H1 (cell line): Measurements from ENCODE around the gene UQCC3. TPM values are rescaled to one million over a fixed set of nuclear protein-coding genes. Genes with fewer than 3 reads are reported as not detected.

Source experiments
- CTCF ChIA-PET: fragments of 300-600 bp; sonication (Branson Sonifier 250); formaldehyde crosslinking; loops from one replicate; lab custom pipeline; 2021; ENCODE audit not compliant: partially characterized antibody; lab: Charles Lee
- POLR2A ChIA-PET: fragments of 300-600 bp; sonication (Branson Sonifier 250); formaldehyde crosslinking; loops from one replicate; lab custom pipeline; 2021; ENCODE audit warnings: inconsistent platforms; ENCODE audit not compliant: partially characterized antibody; lab: Charles Lee
- DNase-seq, 2 experiments: peaks; one replicate each; pipeline versions ENCODE4 v3.0.0 to v3.0.0-alpha.2; 2010 to 2022; ENCODE audit warnings: low spot score in 2 of 2, low read depth in 1 of 2, mixed read lengths in 1 of 2
- FAIRE-seq: peaks from 2 replicates; lab custom pipeline; 2011; peaks lifted over from hg19 to GRCh38; lab: Jason Lieb, UNC
- H2AFZ ChIP-seq: 2 replicates; pipeline ENCODE4 v1.8.1; 2012; ENCODE audit warnings: low read length, inconsistent platforms
- H2AK5ac ChIP-seq: 2 replicates; pipeline ENCODE4 v1.6.1; 2013; ENCODE audit warnings: low read depth, low read length
- H2BK120ac ChIP-seq: replicated peaks from 2 replicates; pipeline ENCODE3; 2013; ENCODE audit warnings: low read depth, low read length, inconsistent platforms
- H2BK12ac ChIP-seq: 2 replicates; pipeline ENCODE4 v1.6.1; 2013; ENCODE audit warnings: low read depth, low read length
- H2BK15ac ChIP-seq: 2 replicates; pipeline ENCODE4 v1.6.1; 2013; ENCODE audit warnings: low read length
- H2BK20ac ChIP-seq: 2 replicates; pipeline ENCODE4 v1.6.1; 2013; ENCODE audit warnings: low read length
- H2BK5ac ChIP-seq: 2 replicates; pipeline ENCODE4 v1.6.1; 2013; ENCODE audit warnings: low read depth, low read length
- H3K14ac ChIP-seq: 2 replicates; pipeline ENCODE4 v1.6.1; 2013; ENCODE audit warnings: inconsistent platforms; ENCODE audit not compliant: insufficient read length
- H3K18ac ChIP-seq: 2 replicates; pipeline ENCODE4 v1.6.1; 2013; ENCODE audit warnings: low read length; ENCODE audit errors: extremely low read depth
- H3K23ac ChIP-seq: 2 replicates; pipeline ENCODE4 v1.6.1; 2013; ENCODE audit warnings: inconsistent platforms; ENCODE audit not compliant: insufficient read length
- H3K23me2 ChIP-seq: 2 replicates; pipeline ENCODE4 v1.6.1; 2013; ENCODE audit warnings: low read depth, low read length
- H3K27ac ChIP-seq: 2 replicates; pipeline ENCODE4 v1.6.1; 2011; ENCODE audit warnings: low read depth, low read length, inconsistent platforms
- H3K27me3 ChIP-seq, 4 experiments: replicated peaks in 1 of 4; 1 replicate in 1 of 4; 2 replicates in 3 of 4; pipeline versions ENCODE4 v1.6.1 to v1.8.1; 2011 to 2013; ENCODE audit warnings: low read length in 3 of 4, mild to moderate bottlenecking in 3 of 4, inconsistent platforms in 2 of 4, mixed read lengths in 2 of 4, moderate library complexity in 1 of 4; ENCODE audit not compliant: control insufficient read depth in 3 of 4, insufficient read depth in 3 of 4; ENCODE audit errors: extremely low read depth in 1 of 4
- H3K36me3 ChIP-seq, 4 experiments: 2 replicates each; pipeline versions ENCODE4 v1.6.1 to v1.8.1; 2011 to 2013; ENCODE audit warnings: mild to moderate bottlenecking in 4 of 4, low read length in 3 of 4, moderate library complexity in 2 of 4, control low read depth in 1 of 4, inconsistent platforms in 1 of 4; ENCODE audit not compliant: insufficient read depth in 4 of 4, control insufficient read depth in 2 of 4
- H3K4ac ChIP-seq: replicated peaks from 2 replicates; pipeline ENCODE3; 2013; ENCODE audit warnings: low read length, low read depth, mixed read lengths, inconsistent platforms; ENCODE audit not compliant: insufficient read length
- H3K4me1 ChIP-seq, 4 experiments: replicated peaks in 1 of 4; 1 replicate in 1 of 4; 2 replicates in 3 of 4; pipeline versions ENCODE4 v1.6.1 to v1.8.1; 2011 to 2013; ENCODE audit warnings: low read length in 3 of 4, inconsistent platforms in 2 of 4, mixed read lengths in 1 of 4; ENCODE audit not compliant: insufficient read depth in 4 of 4, control insufficient read depth in 3 of 4
- H3K4me2 ChIP-seq, 2 experiments: 2 replicates each; pipeline versions ENCODE4 v1.6.1 to v1.8.1; 2011 to 2013; ENCODE audit warnings: low read depth in 2 of 2, low read length in 2 of 2, control low read depth in 1 of 2, inconsistent platforms in 1 of 2, mild to moderate bottlenecking in 1 of 2; ENCODE audit not compliant: insufficient read depth in 1 of 2
- H3K4me3 ChIP-seq, 4 experiments: fragments of 200-600, 300-600 bp in 1 of 4; sonication (generic), shearing (Covaris generic), sonication (Bioruptor Twin) in 1 of 4; 2 replicates each; pipeline versions ENCODE4 v1.5.1 to v1.8.1; 2011 to 2016; ENCODE audit warnings: low read length in 4 of 4, low read depth in 3 of 4, control low read depth in 2 of 4, inconsistent platforms in 2 of 4, mild to moderate bottlenecking in 2 of 4, mixed read lengths in 1 of 4, moderate library complexity in 1 of 4; ENCODE audit not compliant: insufficient read depth in 2 of 4; ENCODE audit errors: extremely low read depth in 1 of 4
- H3K56ac ChIP-seq: replicated peaks from 2 replicates; pipeline ENCODE3; 2013; ENCODE audit warnings: low read depth, mild to moderate bottlenecking, mixed read lengths, low read length, inconsistent platforms; ENCODE audit not compliant: insufficient read length
- H3K79me1 ChIP-seq: 2 replicates; pipeline ENCODE4 v1.6.1; 2013; ENCODE audit warnings: low read depth, low read length, control low read depth
- H3K79me2 ChIP-seq, 2 experiments: 2 replicates each; pipeline versions ENCODE4 v1.6.1 to v1.8.1; 2012 to 2013; ENCODE audit warnings: low read length in 2 of 2, mild to moderate bottlenecking in 2 of 2, inconsistent platforms in 1 of 2; ENCODE audit not compliant: insufficient read depth in 2 of 2, control insufficient read depth in 1 of 2
- H3K9ac ChIP-seq, 4 experiments: replicated peaks in 1 of 4; 1 replicate in 1 of 4; 2 replicates in 3 of 4; pipeline versions ENCODE4 v1.6.1 to v1.8.1; 2011 to 2013; ENCODE audit warnings: low read depth in 3 of 4, low read length in 3 of 4, control low read depth in 2 of 4, mild to moderate bottlenecking in 2 of 4, moderate library complexity in 2 of 4, inconsistent platforms in 1 of 4; ENCODE audit errors: extremely low read depth in 1 of 4
- H3K9me3 ChIP-seq, 2 experiments: 2 replicates each; pipeline versions ENCODE4 v1.6.1 to v1.8.1; 2012 to 2013; ENCODE audit warnings: mild to moderate bottlenecking in 2 of 2, moderate library complexity in 2 of 2, control low read depth in 1 of 2, inconsistent platforms in 1 of 2, low read depth in 1 of 2, low read length in 1 of 2, mixed read lengths in 1 of 2; ENCODE audit not compliant: insufficient read depth in 2 of 2
- H4K20me1 ChIP-seq, 2 experiments: replicated peaks in 1 of 2; 2 replicates each; pipeline versions ENCODE3 to v1.8.1; 2011 to 2013; ENCODE audit warnings: inconsistent platforms in 2 of 2, low read length in 2 of 2, mild to moderate bottlenecking in 1 of 2; ENCODE audit not compliant: insufficient read depth in 2 of 2, control insufficient read depth in 1 of 2
- H4K5ac ChIP-seq: 2 replicates; pipeline ENCODE4 v1.6.1; 2013; ENCODE audit warnings: low read length, low read depth, mixed read lengths, inconsistent platforms; ENCODE audit not compliant: insufficient read length
- H4K8ac ChIP-seq: 2 replicates; pipeline ENCODE4 v1.8.0; 2013; ENCODE audit warnings: mild to moderate bottlenecking, moderate library complexity, low read length, inconsistent platforms; ENCODE audit not compliant: insufficient read depth; ENCODE audit errors: extremely low read depth
- H4K91ac ChIP-seq: replicated peaks from 2 replicates; pipeline ENCODE3; 2013; ENCODE audit warnings: low read length, mixed read lengths, inconsistent platforms; ENCODE audit not compliant: insufficient read length
- CHD2 ChIP-seq: IDR thresholded peaks from 2 replicates; pipeline ENCODE4 v1.6.1; 2012; ENCODE audit warnings: low read length, improper control_type of control experiment
- EGR1 ChIP-seq: IDR thresholded peaks from 2 replicates; pipeline ENCODE4 v1.6.1; 2011; ENCODE audit warnings: low read depth, low read length, borderline replicate concordance
- PHF8 ChIP-seq: fragments of 200-600 bp; sonication (generic); conservative IDR thresholded peaks from 2 replicates; pipeline ENCODE4 v1.7.1; 2012; ENCODE audit warnings: low read depth, mild to moderate bottlenecking, inconsistent platforms, low read length, moderate library complexity
- POLR2A ChIP-seq, 2 experiments: IDR thresholded peaks; 1 replicate in 1 of 2; 2 replicates in 1 of 2; pipeline ENCODE4 v1.6.1; 2011; ENCODE audit warnings: low read depth in 2 of 2, low read length in 2 of 2, mild to moderate bottlenecking in 2 of 2; ENCODE audit errors: control extremely low read depth in 1 of 2
- YY1 ChIP-seq: IDR thresholded peaks from 2 replicates; pipeline ENCODE4 v1.6.1; 2011; ENCODE audit warnings: low read depth, mild to moderate bottlenecking, low read length
- WGBS, 2 experiments: shearing (Covaris generic) in 1 of 2; methylation state at CpG; one replicate each; pipeline versions ENCODE4 v1.1.6 to v1.1.7; 2013 to 2015; ENCODE audit warnings: low lambda C conversion rate in 2 of 2, mixed read lengths in 2 of 2, inconsistent platforms in 1 of 2, low coverage in 1 of 2, missing lambda C conversion rate in 1 of 2; ENCODE audit not compliant: insufficient replicate concordance in 2 of 2, insufficient coverage in 1 of 2, insufficient read length in 1 of 2; ENCODE audit errors: extremely low coverage in 1 of 2, missing lambda C conversion rate in 1 of 2; 5-methylcytosine and 5-hydroxymethylcytosine counted together
- polyA plus RNA-seq, 7 experiments: library from polyadenylated mRNA; depleted of rRNA in 3 of 7; stranded (reverse) in 5 of 7; unstranded in 2 of 7; fragments of >200 nt in 5 of 7; fragments of 200-250 nt in 2 of 7; gene quantifications; 1 replicate in 5 of 7; 2 replicates in 1 of 7; 4 replicates in 1 of 7; pipeline versions ENCODE4 v1.2.1 to v1.2.3, GENCODE V29; 2011 to 2013; ENCODE audit warnings: missing spikeins in 2 of 7, mixed read lengths in 2 of 7
- total RNA-seq: library from RNA; stranded (reverse); fragmentation: NEBNext Ultra II Directional; extraction: Animal tissue kit (Norgen Biotek cat#: 25700); gene quantifications from 2 replicates; pipeline ENCODE4 v1.2.1, GENCODE V29; 2021

Gene UQCC3
- total and polyA plus RNA-seq, 2 of the 8 experiments (the other 6 are each of a cell fraction or from before 2014, with no cell fraction given), result 14.2 to 15.7 TPM

DNA sequence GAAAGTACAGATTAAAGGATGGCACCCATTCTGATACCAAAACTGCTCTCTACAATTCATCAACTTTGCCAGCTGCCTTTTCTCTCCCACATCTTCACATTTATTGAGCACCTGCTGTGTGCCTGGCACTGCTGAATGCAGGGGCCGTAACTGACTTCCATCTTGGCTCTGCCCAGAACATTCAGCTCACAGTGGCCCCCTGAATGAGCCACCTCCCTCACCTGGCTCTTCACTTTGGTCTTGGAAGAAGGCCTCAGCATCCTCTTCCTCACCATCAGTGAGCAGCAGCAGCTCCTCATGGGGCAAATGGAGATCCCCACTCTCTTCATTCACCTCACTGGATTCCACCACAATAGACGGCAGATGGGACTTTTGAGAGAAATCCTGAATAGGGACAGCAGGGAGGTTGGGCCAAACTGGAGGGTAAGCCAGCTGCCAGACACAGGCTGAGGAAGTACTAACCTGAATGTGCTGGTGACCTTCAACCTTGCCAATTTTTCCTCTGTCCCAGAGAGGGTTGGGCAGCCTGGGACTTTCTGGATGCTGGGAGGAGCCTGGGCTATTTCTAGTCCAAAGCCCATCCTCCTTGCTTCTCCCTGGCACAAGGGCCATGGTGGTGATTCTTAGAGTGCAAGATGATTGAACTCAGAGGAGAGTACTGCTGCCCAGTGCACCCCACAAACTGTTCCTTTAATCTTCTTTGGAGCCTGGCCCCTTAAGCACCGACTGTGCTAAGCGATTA is 1.9 kb upstream of the UQCC3 start:
- H3K79me2 ChIP-seq, result peaks cover 7 to 30% of the 10 kb centered on the region in 2 experiments; a peak in 3 of 4 replicates
- H2BK12ac ChIP-seq, result no peak overlapping the region
- no peak overlapping the region for H3K4ac ChIP-seq
- H3K4me2 ChIP-seq, result no peak overlapping the region; a peak in 1 of 4 replicates
- H4K20me1 ChIP-seq, result peaks cover 3 to 6% of the 10 kb centered on the region in 2 experiments
- H3K4me3 ChIP-seq, result no peak overlapping the region
- H3K23ac ChIP-seq, result no peak overlapping the region
- no peak overlapping the region for H3K14ac ChIP-seq
- no peak overlapping the region for H4K8ac ChIP-seq
- WGBS, 2 experiments, result 89% methylated on average over 4 of the region's 4 CpGs; no CpG with 5 or more reads in 1 of the 2 experiments
- POLR2A ChIA-PET, result interaction anchor here (0.9 to 61.4 kb wide), 13 partner anchors 9 to 171 kb away, joined by 3 to 2041 read pairs (median 6); partner anchors contain the start of genes BSCL2, C11orf98, CSKMT and GANAB
- CTCF ChIA-PET, result interaction anchor here (0.6 to 3.1 kb wide), 8 partner anchors 11 to 95 kb away, joined by 3 to 13 read pairs (median 4); partner anchors contain the start of gene TUT1
- H2BK20ac ChIP-seq, result no peak overlapping the region
- no peak overlapping the region for H3K56ac ChIP-seq
- H3K23me2 ChIP-seq, result peaks cover 23% of the 10 kb centered on the region
- no peak overlapping the region for H3K9ac ChIP-seq
- H2BK120ac ChIP-seq, result no peak overlapping the region
- H2AK5ac ChIP-seq, result no peak overlapping the region
- 0 out of 2 replicates have a peak overlapping the region, but pooled peaks have one; percentile 1 for H2BK5ac ChIP-seq
- H4K5ac ChIP-seq, result no peak overlapping the region
- H3K4me1 ChIP-seq, result peaks cover 4 to 14% (median 9%) of the 10 kb centered on the region in 4 experiments
- peak overlapping the region; percentile 38; the same call in 1 of the 2 replicates for H3K18ac ChIP-seq
- H3K79me1 ChIP-seq, result peaks cover 12% of the 10 kb centered on the region
- no peak overlapping the region for H3K27ac ChIP-seq
- peaks cover 2 to 28% (median 9%) of the 10 kb centered on the region in 4 experiments; a peak in 4 of 8 replicates for H3K36me3 ChIP-seq
- no peaks in the 10 kb centered on the region for H3K27me3 ChIP-seq
- no peak overlapping the region for H4K91ac ChIP-seq
- no peak overlapping the region for H2AFZ ChIP-seq
- FAIRE-seq, result no peak
- no peak for DNase-seq
- H3K9me3 ChIP-seq, result no peaks in the 10 kb centered on the region
- TF ChIP-seq YY1, result no peak
- TF ChIP-seq POLR2A (IDR thresholded peaks at IDR 0.05; ENCODE audit: control extremely low read depth in 1 of 2, low read depth in 2 of 2, low read length in 2 of 2), result 0 out of 3 replicates have a peak, but pooled peaks of 1 of the 2 experiments have one; percentile 38
- no peak for TF ChIP-seq PHF8
- TF ChIP-seq EGR1, result no peak
- TF ChIP-seq CHD2, result no peak
- H2BK15ac ChIP-seq, result no peak overlapping the region
